B cell (primary cell): ENCODE measurements around the gene TTC39B. TPM values are rescaled to one million over a fixed set of nuclear protein-coding genes. Genes with fewer than 3 reads are reported as not detected.
A peak's percentile ranks its signal among the peaks of the same experiment; 100 is the strongest.

ENCODE experiments used
- ATAC-seq: fragments of 200-7000 bp; cut with Tn5 transposase; one replicate; pipeline ENCODE4 v1.10.0; 2021; ENCODE audit warnings: low read depth, mild to moderate bottlenecking, moderate number of reproducible peaks, moderate library complexity
- CTCF ChIA-PET: fragments of 350-600 bp; sonication (Branson Sonifier 250); formaldehyde crosslinking; loops from one replicate; lab custom pipeline; 2021; ENCODE audit warnings: antibody characterized with exemption, inconsistent platforms; lab: Charles Lee
- POLR2A ChIA-PET: fragments of 350-600 bp; sonication (Branson Sonifier 250); formaldehyde crosslinking; loops from one replicate; lab custom pipeline; 2021; ENCODE audit warnings: antibody characterized with exemption; lab: Charles Lee
- DNase-seq: peaks from one replicate; pipeline ENCODE4 v3.0.0; 2013
- H2AFZ ChIP-seq: 2 replicates; pipeline ENCODE4 v1.6.1; 2012; ENCODE audit warnings: mild to moderate bottlenecking, low read depth, low read length; ENCODE audit not compliant: insufficient read depth, poor library complexity, severe bottlenecking
- H3K27ac ChIP-seq, 2 donors: 1 replicate in 1 of 2; 2 replicates in 1 of 2; pipeline ENCODE4 v1.5.1; 2012 to 2013; ENCODE audit warnings: low read length in 2 of 2, mild to moderate bottlenecking in 2 of 2, moderate library complexity in 1 of 2
- H3K27me3 ChIP-seq, 4 experiments: fragments of 200-600 bp in 1 of 4; sonication (generic) in 1 of 4; replicated peaks in 1 of 4; 1 replicate in 2 of 4; 2 replicates in 2 of 4; pipeline versions ENCODE4 v1.6.1 to v1.7.0; 2013 to 2016; ENCODE audit warnings: low read length in 3 of 4, mild to moderate bottlenecking in 2 of 4, mixed read lengths in 1 of 4, moderate library complexity in 1 of 4; ENCODE audit not compliant: insufficient read depth in 4 of 4, control insufficient read depth in 3 of 4; ENCODE audit errors: control extremely low read depth in 1 of 4
- H3K36me3 ChIP-seq, 2 experiments: replicated peaks in 1 of 2; 1 replicate in 1 of 2; 2 replicates in 1 of 2; pipeline versions ENCODE4 v1.6.1 to v1.7.1; 2013; ENCODE audit warnings: low read length in 1 of 2; ENCODE audit not compliant: insufficient read depth in 2 of 2, control insufficient read depth in 1 of 2; ENCODE audit errors: control extremely low read depth in 1 of 2, extremely low read depth in 1 of 2
- H3K4me1 ChIP-seq, 2 donors: fragments of 200-600 bp in 1 of 2; sonication (generic) in 1 of 2; 1 replicate in 1 of 2; 2 replicates in 1 of 2; pipeline versions ENCODE4 v1.5.1 to v1.6.1; 2013 to 2017; ENCODE audit warnings: low read length in 2 of 2; ENCODE audit not compliant: control insufficient read depth in 2 of 2, insufficient read depth in 2 of 2
- H3K4me2 ChIP-seq: replicated peaks from 2 replicates; pipeline ENCODE3; 2012; ENCODE audit warnings: mild to moderate bottlenecking, low read depth, low read length; ENCODE audit not compliant: poor library complexity, severe bottlenecking
- H3K4me3 ChIP-seq, 5 experiments: fragments of 200-600 bp in 1 of 5; sonication (generic) in 1 of 5; 1 replicate in 3 of 5; 2 replicates in 2 of 5; pipeline versions ENCODE4 v1.5.1 to v1.7.0; 2011 to 2016; ENCODE audit warnings: low read length in 4 of 5, mild to moderate bottlenecking in 4 of 5, low read depth in 2 of 5, control low read depth in 1 of 5, moderate library complexity in 1 of 5; ENCODE audit not compliant: insufficient read depth in 1 of 5; ENCODE audit errors: control extremely low read depth in 1 of 5, extremely low read depth in 1 of 5
- H3K79me2 ChIP-seq: fragments of 200-600 bp; sonication (generic); one replicate; pipeline ENCODE4 v1.6.0; 2016; ENCODE audit warnings: low read length; ENCODE audit not compliant: control insufficient read depth, insufficient read depth
- H3K9ac ChIP-seq: fragments of 200-600 bp; sonication (generic); 2 replicates; pipeline ENCODE4 v1.6.1; 2017; ENCODE audit warnings: mild to moderate bottlenecking, low read length, moderate library complexity
- H3K9me3 ChIP-seq, 3 donors: one replicate each; pipeline versions ENCODE4 v1.6.1 to v1.7.1; 2013; ENCODE audit warnings: low read length in 2 of 3; ENCODE audit not compliant: control insufficient read depth in 2 of 3, insufficient read depth in 1 of 3; ENCODE audit errors: control extremely low read depth in 1 of 3
- H4K20me1 ChIP-seq: 2 replicates; pipeline ENCODE4 v1.6.0; 2012; ENCODE audit warnings: mild to moderate bottlenecking, low read length; ENCODE audit not compliant: insufficient read depth, control insufficient read depth, poor library complexity, severe bottlenecking
- H3K27ac Mint-ChIP-seq: one replicate; pipeline ENCODE4 v1.8.0; 2021; ENCODE audit warnings: mixed read lengths
- H3K27me3 Mint-ChIP-seq: one replicate; pipeline ENCODE4 v1.8.0; 2021; ENCODE audit warnings: mixed read lengths
- H3K4me1 Mint-ChIP-seq: one replicate; pipeline ENCODE4 v1.8.0; 2021; ENCODE audit warnings: mixed read lengths
- H3K4me3 Mint-ChIP-seq: one replicate; pipeline ENCODE4 v1.8.0; 2021; ENCODE audit warnings: mixed read lengths
- H3K9me3 Mint-ChIP-seq: one replicate; pipeline ENCODE4 v1.8.0; 2022; ENCODE audit warnings: mixed read lengths; ENCODE audit not compliant: insufficient read depth
- EZH2 ChIP-seq: IDR thresholded peaks from 2 replicates; pipeline ENCODE4 v1.6.1; 2012; ENCODE audit warnings: borderline replicate concordance, low read depth, mild to moderate bottlenecking, moderate library complexity, low read length; ENCODE audit not compliant: insufficient read depth, poor library complexity, severe bottlenecking
- WGBS: methylation state at CpG from one replicate; pipeline ENCODE4 v1.1.5; 2013; ENCODE audit warnings: missing lambda C conversion rate; ENCODE audit not compliant: insufficient coverage; 5-methylcytosine and 5-hydroxymethylcytosine counted together
- intact Hi-C: fragments of 100-400 bp; cut with micrococcal nuclease; formaldehyde crosslinking; loops from one replicate; pipeline ENCODE4 v1.10.0; 2022
- polyA minus RNA-seq: library from RNA; depleted of rRNA, polyadenylated mRNA; stranded (reverse); fragments of >200 nt; gene quantifications from 2 replicates; pipeline ENCODE4 v1.2.3, GENCODE V29; 2012
- polyA plus RNA-seq: library from polyadenylated mRNA; depleted of rRNA; stranded (reverse); fragments of >200 nt; gene quantifications from 2 replicates; pipeline ENCODE4 v1.2.3, GENCODE V29; 2012
- total RNA-seq, 2 donors: library from RNA; stranded (reverse); fragments of 120-200 nt in 1 of 2; gene quantifications; 1 replicate in 1 of 2; 2 replicates in 1 of 2; pipeline versions ENCODE4 v1.2.3 to v1.2.4, GENCODE V29; 2013 to 2022
- TF ChIP-seq, protein P1 (sequence below): fragments of 200-600 bp; IDR thresholded peaks from one replicate; pipeline ENCODE4 v1.8.0; 2022; ENCODE audit warnings: antibody characterized with exemption, mild to moderate bottlenecking

TTC39B gene
- 3.6 and 3.8 TPM in 2 replicates for total RNA-seq
- total RNA-seq (2013): 7.8 TPM
- 2.0 and 4.2 TPM in 2 replicates for polyA plus RNA-seq
- polyA minus RNA-seq: 4.5 and 6.1 TPM in 2 replicates

DNA sequence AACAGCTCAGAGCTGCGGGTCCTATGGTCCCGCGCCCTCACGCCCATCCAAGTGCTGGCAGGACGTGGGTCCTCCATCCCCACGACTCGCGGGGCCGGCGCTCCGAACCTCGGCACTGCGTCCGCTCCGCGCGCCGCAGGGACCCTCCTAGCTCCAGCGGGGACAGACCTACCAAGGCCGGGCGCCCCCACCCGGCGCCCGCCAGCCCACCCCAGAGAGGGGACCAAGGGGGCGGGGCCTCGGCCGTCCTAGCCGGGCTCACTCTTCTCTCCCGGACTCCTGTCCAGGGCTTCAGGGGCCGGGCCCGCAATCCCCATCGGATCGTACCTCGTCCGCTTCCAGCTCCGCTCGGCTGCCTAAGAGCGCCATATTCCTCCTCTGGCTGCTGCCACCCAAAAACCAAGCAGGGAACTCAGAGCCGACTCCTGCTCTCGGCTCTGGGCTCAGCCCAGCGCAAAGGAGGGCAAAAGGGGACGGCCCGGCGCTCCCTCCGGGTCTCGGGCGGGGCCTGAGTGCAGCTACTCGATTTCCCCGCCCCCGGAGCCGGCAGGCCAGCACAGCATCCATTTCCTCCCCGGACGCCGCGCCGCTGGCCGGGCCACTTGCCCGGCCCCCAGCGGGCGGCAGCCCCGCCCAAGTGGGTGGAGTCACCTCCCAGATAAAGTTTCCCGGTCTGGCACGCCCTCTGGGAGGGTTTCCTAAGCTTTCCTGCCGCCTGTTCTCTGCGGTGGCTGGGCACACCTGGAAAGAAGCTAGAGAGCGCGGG is at the start of gene TTC39B:
TTC39B (minus strand) TSS at position 460 of the 766 bp plus-strand sequence; CDS start at position 369, 91 bp downstream.
- Histone ChIP-seq H4K20me1 (no peaks in the 10 kb centered on the region), H3K4me2 (peak within 1 kb of the TSS; percentile 95), H3K27me3 (no peaks in the 10 kb centered on the region), H3K9ac (peak within 1 kb of the TSS; percentile 81), H3K36me3 (no peaks in the 10 kb centered on the region), H3K27ac (peak within 1 kb of the TSS; percentile 29 to 78), H3K79me2 (peaks cover 6% of the 10 kb centered on the region), H3K4me3 (peak within 1 kb of the TSS; percentile 59 to 95 (median 88)), H3K9me3 (no peaks in the 10 kb centered on the region), H3K4me1 (peaks cover 25 to 33% of the 10 kb centered on the region in 2 donors), H2AFZ (peak within 1 kb of the TSS; percentile 84)
- WGBS: under 1% methylated on average over 67 of the region's 67 CpGs
- Mint-ChIP-seq H3K4me3 (peak within 1 kb of the TSS; percentile 96), H3K27me3 (peaks cover 3% of the 10 kb centered on the region), H3K9me3 (no peaks in the 10 kb centered on the region), H3K4me1 (peaks cover 31% of the 10 kb centered on the region), H3K27ac (peak within 1 kb of the TSS; percentile 89)
- DNase-seq: peak; percentile 72
- CTCF ChIA-PET: interaction anchor here (0.7 to 1.2 kb wide), 3 partner anchors 19 to 123 kb away, joined by 3 to 4 read pairs (median 3); no protein-coding TSS in a partner anchor
- intact Hi-C loops: loop anchor here (1.0 to 5.0 kb wide), 6 partner anchors 8 to 246 kb away; partner anchors contain the start of genes CCDC171, PSIP1 and SNAPC3
- TF ChIP-seq, protein P1, sequence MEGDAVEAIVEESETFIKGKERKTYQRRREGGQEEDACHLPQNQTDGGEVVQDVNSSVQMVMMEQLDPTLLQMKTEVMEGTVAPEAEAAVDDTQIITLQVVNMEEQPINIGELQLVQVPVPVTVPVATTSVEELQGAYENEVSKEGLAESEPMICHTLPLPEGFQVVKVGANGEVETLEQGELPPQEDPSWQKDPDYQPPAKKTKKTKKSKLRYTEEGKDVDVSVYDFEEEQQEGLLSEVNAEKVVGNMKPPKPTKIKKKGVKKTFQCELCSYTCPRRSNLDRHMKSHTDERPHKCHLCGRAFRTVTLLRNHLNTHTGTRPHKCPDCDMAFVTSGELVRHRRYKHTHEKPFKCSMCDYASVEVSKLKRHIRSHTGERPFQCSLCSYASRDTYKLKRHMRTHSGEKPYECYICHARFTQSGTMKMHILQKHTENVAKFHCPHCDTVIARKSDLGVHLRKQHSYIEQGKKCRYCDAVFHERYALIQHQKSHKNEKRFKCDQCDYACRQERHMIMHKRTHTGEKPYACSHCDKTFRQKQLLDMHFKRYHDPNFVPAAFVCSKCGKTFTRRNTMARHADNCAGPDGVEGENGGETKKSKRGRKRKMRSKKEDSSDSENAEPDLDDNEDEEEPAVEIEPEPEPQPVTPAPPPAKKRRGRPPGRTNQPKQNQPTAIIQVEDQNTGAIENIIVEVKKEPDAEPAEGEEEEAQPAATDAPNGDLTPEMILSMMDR: no peak
- no peak for TF ChIP-seq EZH2
- POLR2A ChIA-PET: no interaction called here
- peak; percentile 86 for ATAC-seq

DNA sequence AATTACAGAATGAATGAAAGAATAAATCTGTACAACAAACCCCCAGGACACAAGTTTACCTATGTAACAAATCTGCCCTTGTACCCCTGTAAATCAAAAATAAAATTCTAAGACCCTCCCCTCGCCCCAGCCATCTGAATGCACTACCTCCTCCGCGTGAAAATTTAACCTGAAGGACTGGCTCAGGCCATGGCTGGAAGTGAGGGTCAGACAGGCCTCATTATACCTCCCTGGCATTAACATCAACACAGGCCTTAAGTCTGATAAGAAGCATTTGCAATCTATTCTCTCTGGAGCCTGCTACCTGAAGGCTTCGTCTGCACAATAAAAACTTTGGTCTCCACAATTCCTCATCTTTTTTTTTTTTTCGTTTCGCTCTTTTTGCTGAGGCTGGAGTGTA is 48.7 kb upstream of the TTC39B start:
- no peaks in the 10 kb centered on the region for H3K9me3 Mint-ChIP-seq
- no peak overlapping the region for H2AFZ ChIP-seq
- H3K4me3 ChIP-seq: no peak overlapping the region
- DNase-seq (no peak), ATAC-seq (no peak)
- H3K4me2 ChIP-seq: no peak overlapping the region
- H3K27me3 Mint-ChIP-seq: no peaks in the 10 kb centered on the region
- WGBS: 96% methylated on average over 3 of the region's 6 CpGs
- H3K79me2 ChIP-seq: no peaks in the 10 kb centered on the region
- ChIA-PET POLR2A (no interaction called here), CTCF (interaction anchor here (1.2 to 1.4 kb wide), 2 partner anchors 61 to 78 kb away, joined by 3 read pairs; no protein-coding TSS in a partner anchor)
- peaks cover 7% of the 10 kb centered on the region for H3K4me1 Mint-ChIP-seq
- H3K9me3 ChIP-seq: no peaks in the 10 kb centered on the region
- peaks cover 0 to 8% of the 10 kb centered on the region in 2 donors for H3K4me1 ChIP-seq
- no peaks in the 10 kb centered on the region for H3K36me3 ChIP-seq
- TF ChIP-seq, protein P1: no peak
- no peak for TF ChIP-seq EZH2
- no peaks in the 10 kb centered on the region for H3K27me3 ChIP-seq
- H4K20me1 ChIP-seq: no peaks in the 10 kb centered on the region
- H3K9ac ChIP-seq: no peak overlapping the region
- intact Hi-C loops: loop anchor here (2.0 to 5.0 kb wide), 3 partner anchors 48 to 143 kb away; partner anchors contain the start of gene TTC39B
- no peak overlapping the region for H3K27ac Mint-ChIP-seq
- no peak overlapping the region for H3K4me3 Mint-ChIP-seq
- no peak overlapping the region for H3K27ac ChIP-seq
